Measurements from ENCODE around the gene HOXD10.

HOXD10 gene

GRCh38 chr2:176136374-176137251 is 20.0 kb downstream of the HOXD10 start:
- DNase-seq (ENCODE audit: low spot score): peak; percentile 27

- DNase-seq (ENCODE audit: low spot score): no peak
These were observed 20.6 kb downstream of the HOXD10 start for GRCh38 chr2:176137252-176137580.

- DNase-seq (ENCODE audit: low spot score): no peak
These were observed 21.3 kb downstream of the HOXD10 start for GRCh38 chr2:176137906-176138305.

- DNase-seq (ENCODE audit: low spot score): no peak
These were observed 21.9 kb downstream of the HOXD10 start for GRCh38 chr2:176138526-176138922.

GRCh38 chr2:176138923-176139660 is 22.5 kb downstream of the HOXD10 start:
- DNase-seq (ENCODE audit: low spot score): no peak

- DNase-seq (ENCODE audit: low spot score): no peak
These were observed 23.3 kb downstream of the HOXD10 start for GRCh38 chr2:176139661-176140512.

- DNase-seq (ENCODE audit: low spot score): peak; percentile 57
These were observed 24.1 kb downstream of the HOXD10 start for GRCh38 chr2:176140513-176141317.

- no peak for DNase-seq (ENCODE audit: low spot score)
These were observed 25.7 kb downstream of the HOXD10 start for GRCh38 chr2:176142281-176142680.

GRCh38 chr2:176145085-176145969 is 28.7 kb downstream of the HOXD10 start:
- DNase-seq (ENCODE audit: low spot score): no peak

GRCh38 chr2:176146101-176146500 is 29.5 kb downstream of the HOXD10 start:
- DNase-seq (ENCODE audit: low spot score): no peak

GRCh38 chr2:176146645-176147044 is 30.1 kb downstream of the HOXD10 start:
- DNase-seq (ENCODE audit: low spot score): no peak

- DNase-seq (ENCODE audit: low spot score): no peak
These were observed 30.7 kb downstream of the HOXD10 start for GRCh38 chr2:176147210-176147799.

GRCh38 chr2:176147800-176148496 is 31.4 kb downstream of the HOXD10 start:
- DNase-seq (ENCODE audit: low spot score): no peak

- no peak for DNase-seq (ENCODE audit: low spot score)
These were observed 32.3 kb downstream of the HOXD10 start for GRCh38 chr2:176148751-176149421.

GRCh38 chr2:176149481-176149938 is 32.9 kb downstream of the HOXD10 start:
- no peak for DNase-seq (ENCODE audit: low spot score)

- no peak for DNase-seq (ENCODE audit: low spot score)
These were observed 33.5 kb downstream of the HOXD10 start for GRCh38 chr2:176149939-176150583.

GRCh38 chr2:176150584-176151441 is 34.2 kb downstream of the HOXD10 start:
- no peak for DNase-seq (ENCODE audit: low spot score)

All from cerebellar cortex (tissue), 1 donor.